NOMO-1 treated with DMSO at 0.1 percent for 48 hours (cell line): Measurements from ENCODE around the gene GRID1.

Experiments
- DNase-seq: peaks from one replicate; lab custom pipeline; 2025; ENCODE audit not compliant: unreplicated experiment; lab: John Stamatoyannopoulos, UW

The GRID1 gene

DNA sequence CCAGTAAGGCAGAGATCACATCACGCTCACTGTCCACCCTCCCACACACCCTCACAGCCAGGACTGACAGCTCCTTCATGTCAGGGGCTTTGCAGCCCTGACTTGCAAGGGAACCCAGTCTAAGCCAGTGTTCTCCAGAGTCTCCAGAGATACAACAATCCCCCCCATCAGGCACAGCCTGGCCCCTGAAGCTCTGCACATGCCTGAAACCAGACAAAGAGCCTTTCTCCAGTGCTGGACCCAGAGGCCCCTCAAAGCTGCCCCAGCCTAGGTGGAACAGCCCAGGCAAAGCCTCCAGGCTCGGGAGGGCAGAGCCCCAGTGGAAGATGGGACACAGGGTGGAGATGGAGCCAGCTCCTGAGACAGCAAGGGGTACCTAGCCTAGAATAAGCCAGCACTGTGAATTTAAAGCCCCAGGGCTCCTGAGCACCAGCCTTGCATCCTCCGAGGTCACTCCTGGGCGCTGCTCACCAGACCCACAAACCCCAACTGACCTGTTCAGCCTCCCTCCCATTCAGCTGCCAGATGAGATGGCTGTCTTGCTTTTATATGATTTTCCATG is 50.2 kb downstream of the GRID1 start:
- no peak for DNase-seq

DNA sequence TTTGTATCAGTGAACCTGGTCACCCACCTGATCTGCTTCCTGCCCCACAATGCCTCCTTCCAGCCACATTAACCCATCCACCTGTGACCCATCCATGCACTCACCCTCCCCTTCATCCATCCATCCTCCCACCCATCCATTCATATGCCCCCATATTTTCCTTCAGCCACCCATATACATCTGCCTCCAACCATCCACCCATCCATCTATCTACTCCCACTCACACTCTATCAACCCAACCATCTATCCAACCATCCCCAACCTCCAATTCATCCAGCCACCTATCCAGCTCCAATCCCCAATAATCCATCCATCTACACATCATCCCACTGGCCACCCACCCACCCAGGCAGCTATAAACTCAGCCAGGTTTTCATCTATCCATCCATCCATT is 51.0 kb downstream of the GRID1 start:
- DNase-seq = no peak

DNA sequence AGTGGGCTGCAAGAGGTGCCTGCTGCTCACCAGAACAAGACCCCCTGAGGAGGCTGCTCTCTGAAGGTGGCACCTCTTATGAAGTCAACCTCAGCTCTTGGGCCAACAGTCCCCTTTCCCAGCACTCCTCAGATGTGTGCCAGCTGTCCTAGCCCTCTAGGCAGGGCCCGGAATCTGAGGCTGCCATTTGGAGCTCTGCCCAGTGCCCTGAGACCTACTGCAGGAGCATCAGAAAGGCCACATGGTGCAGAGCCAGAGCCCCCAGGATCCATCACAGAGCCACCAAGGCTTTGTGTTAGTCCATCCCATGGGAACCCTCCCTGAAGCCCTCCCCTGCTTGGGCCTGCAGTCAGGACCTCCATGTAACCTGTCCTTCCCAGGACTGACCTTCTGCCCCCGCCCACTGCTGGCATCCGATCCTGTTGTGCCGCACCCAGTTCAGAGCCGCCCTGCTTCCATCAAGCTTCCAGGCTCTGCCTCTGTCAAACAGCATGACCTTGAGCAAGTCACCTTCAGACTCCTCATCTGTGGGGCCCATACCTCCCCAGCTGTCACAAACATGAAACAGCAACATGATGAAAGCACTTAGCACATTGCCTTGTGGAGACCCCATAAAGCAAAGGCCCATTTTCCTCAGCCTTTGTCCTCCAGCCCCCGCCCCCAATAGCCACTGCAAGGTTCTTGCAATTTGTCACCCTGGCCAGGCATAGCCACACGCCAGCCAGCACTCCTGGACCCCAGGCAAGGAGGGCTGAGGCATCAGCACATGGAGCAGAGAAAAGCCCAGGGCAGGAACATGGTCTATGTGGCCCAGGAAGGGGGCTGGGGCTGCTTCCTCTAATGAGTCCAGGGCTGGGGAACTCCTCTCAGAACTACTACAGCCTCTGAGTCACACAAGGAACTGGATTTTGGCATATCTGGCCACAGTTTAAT is 51.7 kb downstream of the GRID1 start:
- DNase-seq = no peak

DNA sequence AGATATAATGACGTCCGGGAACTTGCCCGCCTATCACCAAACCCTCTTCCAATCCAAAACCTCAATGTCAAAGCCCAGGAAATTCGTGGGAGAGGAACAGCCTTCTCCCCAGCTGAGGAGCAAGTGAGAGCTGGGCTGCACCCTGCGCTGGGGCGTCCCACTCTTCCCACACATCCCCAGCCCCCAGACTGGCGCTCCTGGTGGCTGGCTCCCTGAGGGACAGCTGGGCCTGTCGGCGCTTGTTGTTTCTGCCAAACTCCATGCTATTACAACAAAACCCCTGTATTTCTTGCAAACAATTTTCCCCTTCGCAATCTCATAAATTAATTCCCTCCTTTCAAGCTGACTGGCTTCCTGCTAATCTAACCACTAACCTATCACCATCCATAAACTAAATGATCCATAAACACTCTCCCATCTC is 53.0 kb downstream of the GRID1 start:
- no peak for DNase-seq

- no peak for DNase-seq
Observed at GRCh38 chr10:86312701-86313270, 53.8 kb downstream of the GRID1 start.

- DNase-seq = no peak
Observed at GRCh38 chr10:86311906-86312305, 54.7 kb downstream of the GRID1 start.

- DNase-seq = no peak
Observed at GRCh38 chr10:86311190-86311589, 55.4 kb downstream of the GRID1 start.

GRCh38 chr10:86310702-86311101 is 55.9 kb downstream of the GRID1 start:
- no peak for DNase-seq

- no peak for DNase-seq
Observed at GRCh38 chr10:86310291-86310690, 56.3 kb downstream of the GRID1 start.

GRCh38 chr10:86308056-86308455 is 58.5 kb downstream of the GRID1 start:
- DNase-seq = no peak

- DNase-seq = no peak
Observed at GRCh38 chr10:86306628-86307278, 59.8 kb downstream of the GRID1 start.

GRCh38 chr10:86305521-86305920 is 61.1 kb downstream of the GRID1 start:
- no peak for DNase-seq

DNA sequence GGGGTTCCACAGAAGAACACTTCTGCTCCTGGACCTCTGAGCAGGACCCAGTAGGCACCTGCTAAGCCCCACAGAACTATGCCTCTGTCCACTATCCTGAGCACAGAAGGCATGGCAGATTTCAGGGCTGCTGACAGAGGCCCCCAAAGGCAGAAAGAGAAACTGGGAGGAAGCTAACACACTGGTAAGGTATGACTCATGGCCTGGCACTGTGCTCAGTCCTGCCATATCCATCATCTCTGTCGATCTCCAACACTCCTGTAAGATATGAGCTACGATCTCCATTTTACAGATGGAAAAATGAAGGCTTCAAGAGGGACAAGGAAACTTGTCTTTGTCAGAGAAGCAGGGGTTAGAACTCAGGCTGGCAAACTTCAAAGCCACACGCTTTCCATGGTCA is 62.2 kb downstream of the GRID1 start:
- no peak for DNase-seq

- DNase-seq = no peak
Observed at GRCh38 chr10:86303626-86304025, 63.0 kb downstream of the GRID1 start.

DNA sequence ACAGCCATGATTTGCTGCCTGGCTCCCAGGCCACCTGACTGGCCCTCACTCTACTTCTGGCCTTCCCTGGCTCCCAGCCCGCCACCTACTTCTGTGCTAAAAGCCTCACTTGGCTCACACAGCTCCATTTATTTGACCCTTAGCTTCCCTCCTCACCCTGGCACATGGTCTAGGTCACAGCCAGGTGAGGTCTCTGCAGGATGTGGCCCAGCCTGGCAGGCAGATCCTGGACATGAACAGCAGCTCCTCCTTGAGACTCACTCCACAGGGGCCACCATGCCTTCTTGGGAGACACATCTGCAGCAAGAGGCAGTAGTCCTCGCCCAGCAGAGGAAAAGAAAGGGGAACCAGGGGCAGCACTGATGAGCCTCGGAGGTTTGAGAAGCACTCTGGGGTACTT is 64.6 kb downstream of the GRID1 start:
- DNase-seq = no peak

DNA sequence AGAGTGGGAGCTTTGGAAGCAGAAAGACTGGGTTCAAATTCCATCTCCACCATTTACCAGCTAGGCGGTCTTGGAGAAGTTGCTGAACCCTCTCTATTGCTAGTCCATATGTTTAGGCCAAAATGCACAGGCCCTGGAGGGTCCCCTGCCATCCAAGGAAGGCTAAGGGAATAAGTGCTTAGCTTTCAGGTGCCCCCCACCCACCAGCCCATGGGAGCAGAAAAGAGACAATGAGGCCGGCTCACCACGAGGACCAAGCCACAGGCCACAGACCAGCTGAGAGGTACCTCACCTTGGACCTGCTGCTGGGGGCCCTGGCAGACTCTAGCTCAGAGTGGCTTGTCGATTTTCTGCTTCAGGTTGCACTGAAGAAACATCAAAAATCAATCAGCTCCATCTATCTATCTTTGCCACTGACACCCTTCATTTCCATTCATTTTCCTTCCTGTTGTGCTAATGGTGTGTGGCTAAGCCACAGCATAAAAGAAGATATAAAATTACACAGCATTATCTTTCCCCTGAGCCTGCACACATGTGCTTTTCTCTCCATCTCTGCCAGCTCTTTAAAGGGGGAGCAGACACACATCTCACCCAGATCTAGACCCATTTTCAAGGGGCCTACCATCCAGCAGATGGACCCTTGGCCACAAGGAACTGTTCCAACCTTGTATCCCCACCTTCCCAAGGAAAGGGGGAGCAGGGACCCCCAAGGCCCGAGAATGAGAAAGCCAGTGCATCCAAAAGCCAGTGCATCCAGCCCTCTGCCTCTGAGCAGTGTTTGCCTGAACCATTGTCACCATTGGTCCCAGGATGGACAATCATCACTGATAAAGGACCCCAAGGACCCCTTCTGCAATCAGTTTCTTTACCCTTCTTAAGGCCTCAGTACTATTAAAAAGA is 65.4 kb downstream of the GRID1 start:
- no peak for DNase-seq

GRCh38 chr10:86300399-86300925 is 66.1 kb downstream of the GRID1 start:
- no peak for DNase-seq

- DNase-seq = no peak
Observed at GRCh38 chr10:86299562-86299961, 67.0 kb downstream of the GRID1 start.

DNA sequence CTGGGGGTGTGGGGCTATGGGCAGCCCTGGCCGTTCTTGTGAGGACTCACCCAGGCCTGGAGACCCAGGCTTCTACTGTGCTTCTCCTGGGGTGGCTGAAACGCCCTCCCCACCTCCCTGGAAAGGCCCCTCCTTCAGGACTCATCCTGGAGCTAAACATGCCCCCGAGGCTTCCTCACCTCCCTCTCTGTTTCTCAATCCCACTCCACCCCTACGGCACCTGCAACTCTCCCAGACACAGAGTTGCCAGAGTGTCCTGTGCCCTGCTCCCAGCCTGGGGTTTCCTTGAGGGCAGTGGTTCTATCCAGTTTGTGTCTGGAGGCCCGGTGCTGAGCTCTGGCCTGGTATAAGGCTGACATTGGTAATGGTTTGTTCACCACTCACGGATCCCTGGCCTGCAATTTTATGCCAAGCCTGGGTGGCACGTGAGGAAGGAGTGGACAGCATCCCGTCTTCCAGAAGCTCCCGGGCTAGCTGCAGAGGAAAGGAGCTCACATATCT is 68.0 kb downstream of the GRID1 start:
- DNase-seq = no peak

DNA sequence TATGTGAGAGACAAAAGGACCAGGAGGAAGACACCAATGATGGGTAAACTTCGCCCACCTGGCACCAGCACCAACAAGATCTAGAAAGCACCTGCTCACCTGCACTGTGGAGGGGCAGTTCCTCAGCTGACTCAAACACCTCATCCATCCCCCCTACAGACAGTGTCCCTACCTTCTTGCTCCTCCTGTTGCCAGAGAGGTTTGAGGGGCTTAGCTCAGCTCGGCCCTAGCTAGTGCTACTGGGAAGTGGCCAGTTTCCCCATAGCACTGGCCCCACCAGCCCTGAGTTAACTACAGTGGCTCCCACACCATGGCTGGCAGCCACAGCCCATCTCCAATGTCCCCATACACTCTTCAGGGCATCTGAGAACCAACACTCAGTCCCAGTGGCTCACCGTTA is 70.8 kb downstream of the GRID1 start:
- no peak for DNase-seq
